GM13977 (cell line): Measurements from ENCODE around the gene PDE10A.

ENCODE experiments used
- DNase-seq: peaks from one replicate; pipeline ENCODE4 v3.0.0; 2012; ENCODE audit warnings: low spot score
- in situ Hi-C: fragments of 300-500 bp; cut with MboI; formaldehyde crosslinking; loops from one replicate; pipeline ENCODE4 v1.12.0; 2022; ENCODE audit warnings: low sequenced_read_pairs, low pct_unique_long_range_greater_than_20kb, mixed read lengths, inconsistent platforms; ENCODE audit not compliant: unreplicated experiment
- TF ChIP-seq, protein P1 (sequence below): IDR thresholded peaks from 2 replicates; pipeline ENCODE4 v1.5.1; 2012; ENCODE audit warnings: mild to moderate bottlenecking, control low read depth; ENCODE audit not compliant: insufficient read depth; ENCODE audit errors: extremely low read depth, missing control alignments

The PDE10A gene

GRCh38 chr6:165585060-165585459 lies 78.0 kb downstream of the PDE10A start:
- no peak for DNase-seq
- in situ Hi-C loops = no loop called here
- TF ChIP-seq, protein P1, sequence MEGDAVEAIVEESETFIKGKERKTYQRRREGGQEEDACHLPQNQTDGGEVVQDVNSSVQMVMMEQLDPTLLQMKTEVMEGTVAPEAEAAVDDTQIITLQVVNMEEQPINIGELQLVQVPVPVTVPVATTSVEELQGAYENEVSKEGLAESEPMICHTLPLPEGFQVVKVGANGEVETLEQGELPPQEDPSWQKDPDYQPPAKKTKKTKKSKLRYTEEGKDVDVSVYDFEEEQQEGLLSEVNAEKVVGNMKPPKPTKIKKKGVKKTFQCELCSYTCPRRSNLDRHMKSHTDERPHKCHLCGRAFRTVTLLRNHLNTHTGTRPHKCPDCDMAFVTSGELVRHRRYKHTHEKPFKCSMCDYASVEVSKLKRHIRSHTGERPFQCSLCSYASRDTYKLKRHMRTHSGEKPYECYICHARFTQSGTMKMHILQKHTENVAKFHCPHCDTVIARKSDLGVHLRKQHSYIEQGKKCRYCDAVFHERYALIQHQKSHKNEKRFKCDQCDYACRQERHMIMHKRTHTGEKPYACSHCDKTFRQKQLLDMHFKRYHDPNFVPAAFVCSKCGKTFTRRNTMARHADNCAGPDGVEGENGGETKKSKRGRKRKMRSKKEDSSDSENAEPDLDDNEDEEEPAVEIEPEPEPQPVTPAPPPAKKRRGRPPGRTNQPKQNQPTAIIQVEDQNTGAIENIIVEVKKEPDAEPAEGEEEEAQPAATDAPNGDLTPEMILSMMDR = no peak

DNA sequence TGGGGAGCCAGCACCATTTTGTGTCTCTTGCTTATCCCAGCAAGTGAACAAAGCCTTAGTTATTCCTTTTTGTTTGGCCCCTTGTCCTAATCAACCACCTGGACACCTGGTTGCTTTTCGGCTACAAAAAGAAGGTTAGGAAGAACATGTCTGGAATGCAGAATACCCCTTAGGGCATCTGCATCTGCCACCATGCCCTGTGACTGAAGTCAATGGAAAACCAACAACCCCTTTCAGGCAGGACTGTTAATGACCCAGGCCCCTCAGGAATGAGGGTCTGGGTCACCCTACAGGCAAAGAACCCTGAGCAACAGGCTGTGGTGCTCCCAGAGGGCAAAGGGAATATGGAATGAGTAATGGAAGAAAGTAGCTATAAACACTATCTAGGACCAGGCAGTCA lies 78.5 kb downstream of the PDE10A start:
- DNase-seq = no peak
- in situ Hi-C loops = no loop called here
- TF ChIP-seq, protein P1 = no peak

- DNase-seq = no peak
- TF ChIP-seq, protein P1 = no peak
- in situ Hi-C loops = no loop called here
Observed at GRCh38 chr6:165581678-165582077, 81.4 kb downstream of the PDE10A start.

- no peak for DNase-seq
- TF ChIP-seq, protein P1 = no peak
- in situ Hi-C loops = no loop called here
Observed at GRCh38 chr6:165580136-165580535, 82.9 kb downstream of the PDE10A start.

GRCh38 chr6:165579151-165579550 lies 83.9 kb downstream of the PDE10A start:
- in situ Hi-C loops = no loop called here
- TF ChIP-seq, protein P1 = no peak
- no peak for DNase-seq

DNA sequence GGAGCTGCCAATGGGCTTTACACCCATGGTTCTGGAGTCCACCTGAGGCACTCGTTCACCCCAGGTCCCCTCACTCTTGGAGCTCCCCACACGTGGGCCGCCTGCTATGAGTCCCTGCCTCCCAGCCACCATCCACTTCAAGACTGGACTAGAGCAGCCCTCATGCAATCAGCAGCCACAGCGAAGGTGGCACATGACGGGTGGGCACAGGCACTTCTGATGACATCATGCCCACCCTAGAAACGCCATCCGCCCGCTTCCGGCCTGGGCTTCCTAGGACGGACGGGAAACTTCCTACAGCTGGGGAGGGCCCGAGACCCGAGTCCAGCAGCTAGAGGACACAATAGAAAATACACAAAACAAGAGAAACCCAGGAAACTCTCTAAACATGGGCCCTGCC lies 85.5 kb downstream of the PDE10A start:
- no peak for DNase-seq
- TF ChIP-seq, protein P1 = no peak
- in situ Hi-C loops = no loop called here

DNA sequence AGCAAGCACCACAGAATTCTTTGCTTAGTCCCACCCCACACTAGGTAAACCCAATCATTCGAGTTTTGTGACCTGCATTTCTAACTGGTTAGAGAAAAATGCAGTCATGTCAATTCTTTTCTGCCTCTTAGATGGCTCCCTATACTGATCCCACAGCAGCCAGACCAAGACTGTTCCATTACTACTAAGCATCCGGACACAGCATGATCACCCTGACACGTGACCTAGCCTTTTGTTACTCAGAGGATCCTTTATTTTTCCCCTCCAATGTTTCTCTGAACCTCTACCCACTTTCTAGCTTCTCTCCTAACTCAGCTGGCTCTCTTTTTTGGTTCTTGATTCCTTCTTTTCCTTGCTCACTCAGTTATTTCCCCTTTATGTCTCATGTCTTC lies 87.9 kb downstream of the PDE10A start:
- in situ Hi-C loops = no loop called here
- no peak for DNase-seq
- TF ChIP-seq, protein P1 = no peak
